GM18873 (cell line): ENCODE results near the gene RNF14.
"Not testable (repeated sequence)": the region's sequence is repeated elsewhere in the genome, so short reads cannot be mapped to it uniquely, and the experiment has no call there.

Experiments
- ATAC-seq: cut with Tn5 transposase; IDR thresholded peaks from one replicate; pipeline ENCODE4 v1.9.1; 2021; ENCODE audit warnings: mild to moderate bottlenecking, moderate library complexity, moderate number of reproducible peaks; ENCODE audit not compliant: unreplicated experiment, low FRiP score

The RNF14 gene

DNA sequence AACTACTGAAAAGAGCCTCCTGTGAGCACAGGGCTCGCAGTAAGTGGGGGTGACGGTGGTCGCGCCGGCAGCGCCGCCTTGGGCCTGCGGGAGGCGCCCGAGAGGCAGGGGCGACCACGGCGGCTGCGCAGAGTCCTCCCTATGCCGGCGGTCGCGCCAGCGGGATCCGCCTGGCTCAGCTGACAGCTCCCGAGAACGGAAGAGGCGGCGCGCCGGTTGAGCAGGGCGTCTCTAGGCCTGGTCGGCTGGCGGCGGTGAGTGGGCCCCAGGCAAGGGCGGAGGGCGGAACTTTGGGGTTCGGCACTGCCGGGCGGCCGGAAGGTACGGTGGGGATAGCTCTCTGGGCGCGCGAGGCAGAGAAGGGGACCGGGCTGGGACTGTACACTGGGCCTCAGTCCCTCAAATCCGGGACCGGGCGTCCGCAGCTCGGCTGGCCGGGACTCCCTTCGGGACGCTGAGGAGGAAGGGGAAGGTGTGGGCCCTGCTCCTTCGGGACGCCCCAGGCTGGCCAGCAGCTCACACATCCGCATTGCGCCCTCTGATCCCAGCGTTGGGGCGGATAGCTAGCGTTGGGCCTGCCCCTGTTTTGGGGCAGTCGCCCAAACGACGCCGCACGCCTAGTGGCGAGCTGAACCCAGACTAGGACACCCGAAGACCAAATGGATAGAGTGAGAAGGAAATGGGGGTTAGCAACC lies at the start of gene RNF14:
RNF14 (plus strand) TSS at position 192 of the 695 bp plus-strand sequence. CDS start 4,484 bp downstream, outside the sequence.
- peak; percentile 81 for ATAC-seq

GRCh38 chr5:141919218-141920119 lies 49.4 kb upstream of the RNF14 start:
- ATAC-seq, result no peak

GRCh38 chr5:141920771-141921170 lies 48.1 kb upstream of the RNF14 start:
- ATAC-seq, result no peak

DNA sequence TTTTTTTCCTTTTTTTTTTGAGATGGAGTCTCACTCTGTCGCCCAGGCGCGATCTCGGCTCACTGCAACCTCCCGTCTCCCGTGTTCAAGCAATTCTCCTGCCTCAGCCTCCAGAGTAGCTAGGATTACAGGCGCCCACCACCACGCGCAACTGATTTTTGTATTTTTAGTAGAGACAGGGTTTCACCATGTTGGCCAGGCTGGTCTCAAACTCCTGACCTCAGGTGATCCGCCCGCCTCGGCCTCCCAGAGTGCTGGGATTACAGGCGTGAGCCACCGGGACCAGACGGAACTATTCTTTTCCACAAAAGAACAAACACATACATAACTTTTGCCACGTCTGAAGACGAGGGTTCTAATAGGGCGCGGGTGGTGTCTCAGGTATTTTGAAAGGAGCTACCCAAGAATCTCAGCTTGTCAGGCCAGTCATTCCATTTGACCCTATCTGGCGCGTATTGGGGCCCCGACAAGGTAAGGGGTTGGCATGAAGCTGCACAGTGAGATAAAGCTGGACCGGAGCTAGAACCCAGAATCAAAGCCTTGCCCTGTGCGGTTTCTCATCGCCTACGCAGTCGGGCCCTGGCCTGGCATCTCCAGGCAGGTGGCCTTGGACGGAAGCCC lies 46.0 kb upstream of the RNF14 start:
- ATAC-seq, result not testable (repeated sequence)

DNA sequence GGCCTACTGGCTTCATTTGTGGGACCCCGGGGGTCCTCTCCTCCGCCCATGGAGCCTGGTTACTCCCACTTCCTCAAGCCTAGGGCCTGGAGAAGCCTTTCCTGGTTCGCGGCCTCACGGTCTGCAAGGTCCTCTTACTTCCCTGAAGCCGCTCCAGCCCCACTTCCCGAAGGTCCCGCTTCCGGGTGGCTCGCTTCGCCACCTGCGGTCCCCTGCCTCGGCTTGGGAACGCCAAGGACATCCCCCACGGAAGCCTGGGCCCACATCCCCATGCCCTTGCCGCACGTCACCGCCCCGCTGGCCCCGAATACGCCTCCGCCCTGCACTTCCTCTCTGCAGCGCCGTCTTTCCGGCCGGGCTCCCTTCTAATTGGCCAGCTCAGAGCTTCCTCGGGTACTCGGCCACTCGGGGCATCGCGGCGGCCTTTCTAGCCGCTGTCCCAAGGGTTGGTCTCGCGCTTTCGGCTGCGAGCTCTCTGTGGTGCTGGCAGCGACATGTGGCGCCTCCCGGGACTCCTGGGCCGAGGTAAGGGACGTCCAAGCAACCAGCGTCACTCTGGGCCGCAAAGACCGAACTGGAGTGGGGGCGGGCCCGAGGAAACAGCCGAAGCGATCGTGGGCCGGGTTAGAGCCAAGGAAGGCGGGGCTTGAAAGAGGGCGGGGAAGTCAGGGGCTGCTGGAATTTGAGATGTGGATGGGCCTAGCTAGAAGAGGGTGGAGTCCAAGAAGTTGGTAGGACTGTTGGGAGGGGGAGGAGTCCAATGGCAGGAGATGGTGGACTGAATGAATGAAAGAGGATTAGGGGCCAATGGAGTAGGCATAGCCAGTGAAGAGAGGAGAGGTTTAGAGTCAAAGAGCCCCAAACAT lies 45.2 kb upstream of the RNF14 start, which contains the start of gene DELE1:
DELE1 (plus strand) TSS at position 424 of the 866 bp plus-strand sequence; CDS start at position 495, 71 bp downstream.
- ATAC-seq, result peak; percentile 96

GRCh38 chr5:141926434-141926833 lies 42.5 kb upstream of the RNF14 start:
- no peak for ATAC-seq

DNA sequence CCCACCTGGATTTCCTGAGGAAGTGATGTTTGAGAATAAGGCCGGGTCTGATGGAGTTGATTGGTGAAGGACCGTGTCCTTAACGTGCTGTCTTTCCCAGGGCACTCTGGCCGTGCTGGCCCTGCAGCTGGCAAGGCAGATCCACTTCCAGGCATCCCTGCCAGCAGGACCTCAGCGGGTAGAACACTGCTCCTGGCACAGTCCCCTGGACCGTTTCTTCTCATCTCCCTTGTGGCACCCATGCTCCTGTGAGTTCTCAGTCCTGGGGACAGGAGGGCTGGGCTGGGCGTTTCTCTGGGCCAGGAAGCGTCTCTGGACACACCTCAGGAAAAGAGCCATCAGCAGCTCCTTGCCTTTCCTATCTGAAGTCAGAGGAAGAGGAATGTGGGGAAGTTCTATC lies 40.9 kb upstream of the RNF14 start:
- ATAC-seq, result no peak

GRCh38 chr5:141929398-141930058 lies 39.4 kb upstream of the RNF14 start:
- ATAC-seq, result no peak

DNA sequence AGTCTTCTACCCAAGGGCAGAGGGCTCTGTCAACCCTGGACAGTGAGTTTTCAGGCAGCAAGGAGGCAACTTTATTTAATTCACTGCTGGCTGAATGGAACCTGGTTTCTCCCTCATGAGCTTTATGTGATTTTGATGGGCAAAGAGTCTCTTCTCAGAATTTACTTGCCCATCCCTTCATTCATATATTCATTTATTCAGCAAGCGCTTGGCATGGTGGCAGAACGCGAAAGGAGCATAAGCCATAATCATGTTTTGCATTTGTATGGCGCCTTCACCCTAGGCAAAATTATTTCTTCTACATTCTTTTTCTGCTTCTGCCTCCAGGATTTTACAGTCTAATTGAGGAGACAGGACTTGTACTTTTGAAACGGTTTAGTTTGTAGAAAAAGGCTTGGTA lies 37.2 kb upstream of the RNF14 start:
- no peak for ATAC-seq

GRCh38 chr5:141933151-141933550 lies 35.8 kb upstream of the RNF14 start:
- ATAC-seq, result no peak

DNA sequence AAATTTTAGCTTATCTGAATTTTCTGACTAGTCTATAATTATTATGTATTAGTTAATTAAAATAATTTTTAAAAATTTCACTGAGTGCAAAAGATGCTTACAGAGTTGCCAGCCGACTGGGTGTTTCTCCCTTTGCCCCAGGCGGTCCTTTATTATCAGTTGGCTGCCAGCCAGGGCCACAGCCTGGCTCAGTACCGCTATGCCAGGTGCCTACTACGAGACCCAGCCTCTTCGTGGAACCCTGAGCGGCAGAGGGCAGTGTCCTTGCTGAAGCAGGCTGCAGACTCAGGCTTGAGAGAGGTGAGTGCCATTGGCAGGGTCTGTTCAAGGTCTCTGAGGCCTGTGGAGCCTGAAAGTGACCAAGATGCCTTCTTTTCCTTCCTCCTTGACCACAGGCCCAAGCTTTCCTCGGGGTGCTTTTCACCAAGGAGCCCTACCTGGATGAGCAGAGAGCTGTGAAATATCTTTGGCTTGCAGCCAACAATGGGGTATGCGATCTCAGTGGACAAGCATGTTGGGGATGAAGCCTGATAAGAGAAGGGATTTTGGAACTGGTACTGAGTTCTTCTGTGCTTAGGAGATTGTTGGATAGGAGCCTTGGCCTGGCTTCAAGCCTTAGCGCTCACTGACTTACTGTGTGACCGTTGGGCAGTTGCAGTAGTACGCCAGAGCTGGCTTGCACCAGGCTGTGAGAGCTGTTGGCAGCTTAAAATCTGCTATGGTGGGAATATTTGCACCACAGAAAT lies 34.6 kb upstream of the RNF14 start:
- no peak for ATAC-seq

DNA sequence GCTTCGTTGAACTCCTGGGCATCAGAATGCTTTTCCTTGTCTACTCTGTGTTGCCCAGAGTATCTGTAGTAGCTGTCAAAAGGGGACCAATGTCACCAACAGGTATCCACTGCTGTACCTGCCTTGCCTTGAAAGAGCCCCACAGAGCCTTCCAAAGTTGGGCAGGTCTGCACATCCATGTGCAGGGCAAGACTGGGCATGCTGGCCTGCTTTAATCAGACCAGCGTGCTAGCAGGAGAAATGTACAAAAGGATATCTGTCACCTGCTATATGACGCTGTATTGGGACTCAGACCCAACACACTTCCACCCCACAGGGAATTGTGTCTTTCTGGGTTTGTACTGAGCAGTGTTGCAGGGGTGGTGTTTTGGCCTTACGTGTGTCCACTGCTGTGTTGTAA lies 33.4 kb upstream of the RNF14 start:
- ATAC-seq, result no peak

- no peak for ATAC-seq
These were observed 28.1 kb upstream of the RNF14 start for GRCh38 chr5:141940695-141941271.

DNA sequence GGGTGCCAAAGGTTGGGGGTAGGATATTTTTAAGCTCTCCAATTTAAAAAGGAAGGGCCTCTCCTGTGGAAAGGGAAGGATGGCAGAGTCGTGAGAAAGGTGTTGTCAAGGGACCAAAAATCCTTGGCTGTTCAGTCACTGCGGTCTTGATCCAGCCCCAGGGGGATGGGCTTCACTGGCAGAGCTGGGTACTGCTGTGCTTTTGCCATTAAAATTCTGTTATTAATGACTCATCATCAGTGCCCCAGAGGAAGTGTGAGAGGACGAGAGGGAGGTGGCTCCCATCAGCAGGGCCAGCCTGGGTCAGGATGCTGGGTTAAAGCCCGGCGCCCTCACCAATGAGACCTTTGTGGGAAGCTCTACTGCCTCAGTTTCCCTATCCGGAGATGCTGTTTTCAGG lies 27.6 kb upstream of the RNF14 start:
- no peak for ATAC-seq

DNA sequence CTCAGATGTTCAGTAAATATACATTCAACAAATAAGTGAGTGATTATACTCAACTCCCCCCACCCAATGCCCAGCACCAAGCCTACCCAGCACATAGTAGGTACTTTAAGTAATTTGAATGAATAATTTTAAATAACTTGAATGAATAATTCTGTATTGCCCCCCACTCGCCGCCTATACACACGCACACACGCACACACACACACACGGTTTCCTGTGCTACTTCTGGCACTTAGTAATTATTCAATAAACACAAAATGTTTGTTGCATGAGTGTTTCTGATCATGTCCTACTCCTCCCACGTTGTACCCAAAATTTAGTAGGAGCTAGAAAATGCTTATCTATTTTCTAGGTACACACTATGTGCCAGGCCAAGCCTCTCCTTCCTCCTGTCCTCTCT lies 27.1 kb upstream of the RNF14 start:
- ATAC-seq, result no peak

GRCh38 chr5:141942185-141942857 lies 26.6 kb upstream of the RNF14 start:
- no peak for ATAC-seq

- ATAC-seq, result no peak
These were observed 24.8 kb upstream of the RNF14 start for GRCh38 chr5:141944076-141944475.

DNA sequence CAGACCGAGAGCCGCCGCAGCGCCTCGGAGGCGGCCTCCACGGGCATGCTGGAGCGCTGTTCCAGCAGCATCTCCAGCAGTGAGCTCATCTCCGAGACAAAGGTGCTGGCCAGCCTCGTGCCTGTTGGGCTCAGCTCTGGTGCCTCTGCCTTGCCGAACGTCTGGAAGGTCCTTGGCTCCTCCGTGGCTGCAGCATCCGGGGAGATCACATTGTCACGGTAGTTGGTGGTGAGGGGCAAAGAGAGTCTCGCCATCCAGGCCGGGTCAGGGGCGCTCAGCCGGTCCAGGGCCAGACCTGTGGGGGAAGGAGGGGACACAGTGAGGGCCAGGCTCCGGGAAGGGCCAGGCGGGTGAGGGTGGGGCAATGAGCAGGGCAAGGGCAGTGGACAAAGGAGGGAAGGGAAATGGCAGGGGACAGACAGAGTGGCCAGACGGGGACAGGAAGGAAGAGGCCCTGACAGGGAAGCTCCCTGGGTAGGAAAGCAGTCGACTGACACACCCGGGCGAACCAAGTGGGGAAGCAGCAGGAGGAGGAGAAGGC lies 23.3 kb upstream of the RNF14 start:
- no peak for ATAC-seq
